Endothelial cell of umbilical vein (primary cell): Measurements from ENCODE around the gene REM1. TPM values are rescaled to one million over a fixed set of nuclear protein-coding genes. Genes with fewer than 3 reads are reported as not detected.
A peak's percentile ranks its signal among the peaks of the same experiment; 100 is the strongest.

Experiments used
- BruUV-seq: library from RNA; stranded (reverse); fragments of 400-500 nt; replicated peaks from 2 replicates; lab custom pipeline; 2021; lab: Mats Ljungman, UMichigan
- CTCF ChIA-PET: fragments of 300-600, 350-600 bp; sonication (Branson Sonifier 250); formaldehyde crosslinking; loops from one replicate; lab custom pipeline; 2021; ENCODE audit warnings: antibody characterized with exemption, inconsistent platforms; lab: Charles Lee
- POLR2A ChIA-PET: fragments of 300-600, 350-600 bp; sonication (Branson Sonifier 250); formaldehyde crosslinking; loops from one replicate; lab custom pipeline; 2021; ENCODE audit warnings: antibody characterized with exemption, inconsistent platforms; lab: Charles Lee
- DNase-seq: peaks from one replicate; pipeline ENCODE4 v3.0.0-alpha.2; 2011; ENCODE audit warnings: low read depth, low spot score
- FAIRE-seq: peaks from 2 replicates; lab custom pipeline; 2011; peaks lifted over from hg19 to GRCh38; lab: Jason Lieb, UNC
- H2AFZ ChIP-seq: 2 replicates; pipeline ENCODE4 v1.6.0; 2012; ENCODE audit warnings: low read depth, low read length, control low read depth, inconsistent platforms
- H3K27ac ChIP-seq: 2 replicates; pipeline ENCODE4 v1.5.1; 2011; ENCODE audit warnings: low read depth, mild to moderate bottlenecking, control low read depth, low read length, moderate library complexity; ENCODE audit not compliant: insufficient read depth
- H3K27me3 ChIP-seq, 2 experiments: 2 replicates each; pipeline versions ENCODE4 v1.6.0 to v1.6.1; 2011; ENCODE audit warnings: low read length in 2 of 2, mixed read lengths in 1 of 2; ENCODE audit not compliant: control insufficient read depth in 2 of 2, insufficient read depth in 2 of 2
- H3K36me3 ChIP-seq, 2 experiments: 2 replicates in 1 of 2; 3 replicates in 1 of 2; pipeline ENCODE4 v1.5.1; 2011; ENCODE audit warnings: low read length in 2 of 2, mild to moderate bottlenecking in 1 of 2, moderate library complexity in 1 of 2; ENCODE audit not compliant: control insufficient read depth in 2 of 2, insufficient read depth in 2 of 2; ENCODE audit errors: extremely low read depth in 1 of 2
- H3K4me1 ChIP-seq: 3 replicates; pipeline ENCODE4 v1.5.1; 2011; ENCODE audit warnings: mild to moderate bottlenecking, low read length; ENCODE audit not compliant: control insufficient read depth, insufficient read depth; ENCODE audit errors: extremely low read depth
- H3K4me2 ChIP-seq: 2 replicates; pipeline ENCODE4 v1.6.1; 2011; ENCODE audit warnings: low read length, control low read depth, mixed read lengths; ENCODE audit not compliant: insufficient read depth
- H3K4me3 ChIP-seq, 3 experiments: fragments of 200-600 bp in 1 of 3; sonication (generic), shearing (Covaris generic) in 1 of 3; replicated peaks in 1 of 3; 2 replicates each; pipeline ENCODE4 v1.5.1; 2011 to 2016; ENCODE audit warnings: control low read depth in 3 of 3, low read length in 3 of 3, mild to moderate bottlenecking in 2 of 3, inconsistent platforms in 1 of 3, low read depth in 1 of 3, moderate library complexity in 1 of 3; ENCODE audit not compliant: insufficient read depth in 1 of 3
- H3K79me2 ChIP-seq: 2 replicates; pipeline ENCODE4 v1.6.0; 2012; ENCODE audit warnings: low read length, inconsistent platforms; ENCODE audit not compliant: control insufficient read depth, insufficient read depth
- H3K9ac ChIP-seq: replicated peaks from 2 replicates; pipeline ENCODE3; 2011; ENCODE audit warnings: low read length, control low read depth; ENCODE audit not compliant: insufficient read depth; ENCODE audit errors: extremely low read depth
- H3K9me1 ChIP-seq: replicated peaks from 3 replicates; pipeline ENCODE4 v1.6.0; 2011; ENCODE audit warnings: mild to moderate bottlenecking, low read length; ENCODE audit not compliant: control insufficient read depth, insufficient read depth; ENCODE audit errors: extremely low read depth
- H3K9me3 ChIP-seq: replicated peaks from 2 replicates; pipeline ENCODE4 v1.5.1; 2012; ENCODE audit warnings: low read length, inconsistent platforms; ENCODE audit not compliant: control insufficient read depth, insufficient read depth
- H4K20me1 ChIP-seq: replicated peaks from 2 replicates; pipeline ENCODE3; 2011; ENCODE audit warnings: mild to moderate bottlenecking, low read length; ENCODE audit not compliant: control insufficient read depth, insufficient read depth; ENCODE audit errors: extremely low read depth
- CTCF ChIP-seq, 2 donors: IDR thresholded peaks; 1 replicate in 1 of 2; 2 replicates in 1 of 2; pipeline ENCODE4 v1.5.1; 2011; ENCODE audit warnings: low read length in 2 of 2, mild to moderate bottlenecking in 2 of 2, moderate library complexity in 2 of 2, control low read depth in 1 of 2, inconsistent platforms in 1 of 2, low read depth in 1 of 2; ENCODE audit not compliant: insufficient read depth in 1 of 2; ENCODE audit errors: extremely low read depth in 1 of 2
- EZH2 ChIP-seq: IDR thresholded peaks from 2 replicates; pipeline ENCODE4 v1.6.1; 2012; ENCODE audit warnings: borderline replicate concordance, low read depth, mild to moderate bottlenecking, moderate library complexity, low read length, inconsistent platforms; ENCODE audit not compliant: severe bottlenecking
- FOS ChIP-seq: IDR thresholded peaks from 2 replicates; pipeline ENCODE4 v1.6.1; 2011; ENCODE audit warnings: mild to moderate bottlenecking, low read length, moderate library complexity, borderline replicate concordance; ENCODE audit not compliant: insufficient read depth
- JUN ChIP-seq: IDR thresholded peaks from 2 replicates; pipeline ENCODE4 v1.6.1; 2011; ENCODE audit warnings: borderline replicate concordance, low read depth; ENCODE audit not compliant: insufficient read length, insufficient read depth
- POLR2A ChIP-seq: IDR thresholded peaks from 2 replicates; pipeline ENCODE4 v1.6.1; 2012; ENCODE audit warnings: low read depth, mild to moderate bottlenecking, control low read depth, low read length
- dilution Hi-C: fragments of 300-500 bp; cut with MboI; formaldehyde crosslinking; loops from one replicate; pipeline ENCODE4 v1.15.0; 2019; ENCODE audit warnings: low sequenced_read_pairs; ENCODE audit not compliant: extremely low pct_ligation_motif_present
- intact Hi-C: fragments of 100-400 bp; cut with micrococcal nuclease; formaldehyde crosslinking; loops from one replicate; pipeline ENCODE4 v1.10.0; 2022
- polyA plus RNA-seq, 4 experiments: library from polyadenylated mRNA; depleted of rRNA in 3 of 4; stranded (reverse) in 3 of 4; unstranded in 1 of 4; fragments of >200 nt; gene quantifications; 2 replicates each; pipeline versions ENCODE4 v1.2.1 to v1.2.3, GENCODE V29; 2011 to 2012; ENCODE audit warnings: missing spikeins in 1 of 4
- total RNA-seq: library from RNA; stranded (reverse); gene quantifications from 2 replicates; pipeline ENCODE4 v1.2.3, GENCODE V29; 2021

Gene REM1
- total and polyA plus RNA-seq, 2 donors (not counting 3 experiments of a cell fraction or from before 2014, with no cell fraction given) = 0.14 TPM; not detected in 1

GRCh38 chr20:31515775-31516107, 40.7 kb downstream of the REM1 start:
- peak; percentile 59 for FAIRE-seq
- no TSS peak for BruUV-seq
- H3K9ac ChIP-seq = no peak overlapping the region

More at GRCh38 chr20:31515775-31516107, 40.7 kb downstream of the REM1 start:
- H2AFZ ChIP-seq = no peak overlapping the region
- peak overlapping the region; percentile 68 for H3K4me2 ChIP-seq
- H3K27ac ChIP-seq = no peak overlapping the region
- DNase-seq = no peak
- intact Hi-C loops (loop anchor here (2.0 kb wide), 3 partner anchors 31 to 97 kb away; no protein-coding TSS in a partner anchor), dilution Hi-C loops (no loop called here)
- ChIA-PET POLR2A (no interaction called here), CTCF (interaction anchor here (1.1 kb wide), 1 partner anchor 12 kb away, joined by 5 read pairs; no protein-coding TSS in a partner anchor)
- peaks cover 0 to 4% of the 10 kb centered on the region in 2 experiments for H3K36me3 ChIP-seq
- no peaks in the 10 kb centered on the region for H4K20me1 ChIP-seq
- H3K4me1 ChIP-seq = peaks cover 25% of the 10 kb centered on the region
- H3K27me3 ChIP-seq = no peaks in the 10 kb centered on the region
- TF ChIP-seq CTCF (IDR thresholded peaks at IDR 0.05; ENCODE audit: extremely low read depth in 1 of 2, insufficient read depth in 1 of 2, low read depth in 1 of 2, low read length in 2 of 2) (no peak), JUN (no peak), EZH2 (no peak), FOS (no peak), POLR2A (no peak)
- peak overlapping the region in 2 of 3 experiments; percentile 70 to 84 for H3K4me3 ChIP-seq
- peaks cover 57% of the 10 kb centered on the region for H3K79me2 ChIP-seq
- H3K9me1 ChIP-seq = no peaks in the 10 kb centered on the region
- H3K9me3 ChIP-seq = no peaks in the 10 kb centered on the region
